Endothelial cell (in vitro differentiated cells): Measurements from ENCODE around the gene TRIM44. TPM values are rescaled to one million over a fixed set of nuclear protein-coding genes. Genes with fewer than 3 reads are reported as not detected.
A peak's percentile ranks its signal among the peaks of the same experiment; 100 is the strongest.

Experiments used
- DNase-seq: peaks from one replicate; pipeline ENCODE4 v3.0.0; 2021; ENCODE audit warnings: low spot score
- H3K27ac Mint-ChIP-seq: one replicate; pipeline ENCODE4 v1.8.0; 2021; ENCODE audit warnings: mixed read lengths, inconsistent platforms; ENCODE audit not compliant: unreplicated experiment
- H3K27me3 Mint-ChIP-seq: one replicate; pipeline ENCODE4 v1.8.0; 2021; ENCODE audit warnings: mild to moderate bottlenecking, moderate library complexity, mixed read lengths, inconsistent platforms; ENCODE audit not compliant: unreplicated experiment
- H3K36me3 Mint-ChIP-seq: one replicate; pipeline ENCODE4 v1.8.0; 2021; ENCODE audit warnings: mild to moderate bottlenecking, low read depth, mixed read lengths, inconsistent platforms; ENCODE audit not compliant: unreplicated experiment
- H3K4me1 Mint-ChIP-seq: one replicate; pipeline ENCODE4 v1.8.0; 2021; ENCODE audit warnings: mild to moderate bottlenecking, mixed read lengths, inconsistent platforms; ENCODE audit not compliant: unreplicated experiment
- H3K4me3 Mint-ChIP-seq: one replicate; pipeline ENCODE4 v1.8.0; 2021; ENCODE audit warnings: mild to moderate bottlenecking, mixed read lengths, inconsistent platforms; ENCODE audit not compliant: unreplicated experiment
- H3K9me3 Mint-ChIP-seq: one replicate; pipeline ENCODE4 v1.8.0; 2021; ENCODE audit warnings: mixed read lengths, inconsistent platforms; ENCODE audit not compliant: unreplicated experiment
- CTCF ChIP-seq: fragments of 200-600 bp; sonication (generic); IDR thresholded peaks from one replicate; pipeline ENCODE4 v1.5.0; 2021; ENCODE audit warnings: antibody characterized with exemption; ENCODE audit not compliant: unreplicated experiment
- total RNA-seq: library from RNA; stranded (reverse); fragmentation: NEBNext Ultra II Directional; extraction: Animal tissue kit (Norgen Biotek cat#: 25700); gene quantifications from one replicate; pipeline ENCODE4 v1.2.1, GENCODE V29; 2021; ENCODE audit not compliant: unreplicated experiment

TRIM44 gene
- total RNA-seq, 1 donor from 2014 or later: 48.6 TPM

GRCh38 chr11:35620795-35621194 lies 41.8 kb upstream of the TRIM44 start:
- H3K27ac Mint-ChIP-seq: peak overlapping the region; percentile 22

GRCh38 chr11:35621620-35622019 lies 41.0 kb upstream of the TRIM44 start:
- TF ChIP-seq CTCF: no peak
- Mint-ChIP-seq H3K27me3 (peaks cover 12% of the 10 kb centered on the region), H3K27ac (no peak overlapping the region), H3K4me1 (peaks cover 30% of the 10 kb centered on the region), H3K36me3 (peaks cover 6% of the 10 kb centered on the region), H3K9me3 (no peaks in the 10 kb centered on the region), H3K4me3 (no peak overlapping the region)
- DNase-seq: no peak

More at GRCh38 chr11:35620795-35621194, 41.8 kb upstream of the TRIM44 start:
- peak overlapping the region; percentile 70 for H3K4me3 Mint-ChIP-seq
- H3K36me3 Mint-ChIP-seq: peaks cover 6% of the 10 kb centered on the region
- DNase-seq: no peak
- no peak for TF ChIP-seq CTCF
- H3K4me1 Mint-ChIP-seq: peaks cover 33% of the 10 kb centered on the region
- peaks cover 12% of the 10 kb centered on the region for H3K27me3 Mint-ChIP-seq
- no peaks in the 10 kb centered on the region for H3K9me3 Mint-ChIP-seq

- TF ChIP-seq CTCF: no peak
- no peaks in the 10 kb centered on the region for H3K9me3 Mint-ChIP-seq
- peaks cover 30% of the 10 kb centered on the region for H3K4me1 Mint-ChIP-seq
- H3K4me3 Mint-ChIP-seq: no peak overlapping the region
- no peak overlapping the region for H3K27ac Mint-ChIP-seq
- H3K27me3 Mint-ChIP-seq: peaks cover 8% of the 10 kb centered on the region
- no peak for DNase-seq
- H3K36me3 Mint-ChIP-seq: peaks cover 6% of the 10 kb centered on the region
Measured at GRCh38 chr11:35622070-35622469, 40.5 kb upstream of the TRIM44 start.

GRCh38 chr11:35623621-35624168 lies 38.9 kb upstream of the TRIM44 start:
- peaks cover 2% of the 10 kb centered on the region for H3K27me3 Mint-ChIP-seq
- H3K4me3 Mint-ChIP-seq: no peak overlapping the region
- no peak for DNase-seq
- no peaks in the 10 kb centered on the region for H3K36me3 Mint-ChIP-seq
- H3K9me3 Mint-ChIP-seq: no peaks in the 10 kb centered on the region
- H3K4me1 Mint-ChIP-seq: peaks cover 22% of the 10 kb centered on the region
- no peak overlapping the region for H3K27ac Mint-ChIP-seq
- no peak for TF ChIP-seq CTCF

- TF ChIP-seq CTCF: no peak
- no peak overlapping the region for H3K27ac Mint-ChIP-seq
- peaks cover 2% of the 10 kb centered on the region for H3K27me3 Mint-ChIP-seq
- no peaks in the 10 kb centered on the region for H3K36me3 Mint-ChIP-seq
- no peaks in the 10 kb centered on the region for H3K9me3 Mint-ChIP-seq
- no peak overlapping the region for H3K4me3 Mint-ChIP-seq
- no peak for DNase-seq
- H3K4me1 Mint-ChIP-seq: peaks cover 22% of the 10 kb centered on the region
Measured at GRCh38 chr11:35624316-35624715, 38.3 kb upstream of the TRIM44 start.
